ENCODE measurements around the gene BDNF.
"Not testable (repeated sequence)": the region's sequence is repeated elsewhere in the genome, so short reads cannot be mapped to it uniquely, and the experiment has no call there.

BDNF gene

GRCh38 chr11:27700351-27701301 lies at the start of gene BDNF:
Gene BDNF, minus strand, starts transcription at chr11:27700455. Its CDS starts 41,891 bp downstream, at chr11:27658564.
- DNase-seq (ENCODE audit: low read depth), result no peak

GRCh38 chr11:27740362-27741013 lies 40.2 kb upstream of the BDNF start:
- no peak for DNase-seq (ENCODE audit: low read depth)

- DNase-seq (ENCODE audit: low read depth), result no peak
Measured at GRCh38 chr11:27735281-27735680, 35.0 kb upstream of the BDNF start.

- not testable (repeated sequence) for DNase-seq (ENCODE audit: low read depth)
Measured at GRCh38 chr11:27731803-27732202, 31.5 kb upstream of the BDNF start.

GRCh38 chr11:27726981-27727380 lies 26.7 kb upstream of the BDNF start:
- DNase-seq (ENCODE audit: low read depth), result no peak

GRCh38 chr11:27723687-27724086 lies 23.4 kb upstream of the BDNF start:
- no peak for DNase-seq (ENCODE audit: low read depth)

- DNase-seq (ENCODE audit: low read depth), result no peak
Measured at GRCh38 chr11:27722953-27723344, 22.7 kb upstream of the BDNF start.

GRCh38 chr11:27722117-27722952 lies 22.1 kb upstream of the BDNF start:
- no peak for DNase-seq (ENCODE audit: low read depth)

- no peak for DNase-seq (ENCODE audit: low read depth)
Measured at GRCh38 chr11:27721264-27722116, 21.2 kb upstream of the BDNF start.

GRCh38 chr11:27720277-27720830 lies 20.1 kb upstream of the BDNF start:
- no peak for DNase-seq (ENCODE audit: low read depth)

GRCh38 chr11:27719546-27719925 lies 19.3 kb upstream of the BDNF start:
- DNase-seq (ENCODE audit: low read depth), result no peak

GRCh38 chr11:27718863-27719545 lies 18.7 kb upstream of the BDNF start:
- no peak for DNase-seq (ENCODE audit: low read depth)

GRCh38 chr11:27718346-27718862 lies 18.1 kb upstream of the BDNF start:
- DNase-seq (ENCODE audit: low read depth), result no peak

GRCh38 chr11:27717801-27718229 lies 17.6 kb upstream of the BDNF start:
- no peak for DNase-seq (ENCODE audit: low read depth)

GRCh38 chr11:27717377-27717776 lies 17.1 kb upstream of the BDNF start:
- no peak for DNase-seq (ENCODE audit: low read depth)

GRCh38 chr11:27716835-27717234 lies 16.6 kb upstream of the BDNF start:
- no peak for DNase-seq (ENCODE audit: low read depth)

- no peak for DNase-seq (ENCODE audit: low read depth)
Measured at GRCh38 chr11:27716216-27716615, 16.0 kb upstream of the BDNF start.

- no peak for DNase-seq (ENCODE audit: low read depth)
Measured at GRCh38 chr11:27711725-27712124, 11.5 kb upstream of the BDNF start.

- no peak for DNase-seq (ENCODE audit: low read depth)
Measured at GRCh38 chr11:27710536-27710935, 10.3 kb upstream of the BDNF start.

GRCh38 chr11:27707676-27708075 lies 7.4 kb upstream of the BDNF start:
- no peak for DNase-seq (ENCODE audit: low read depth)

Data from stimulated activated CD4-positive, alpha-beta T cell treated with anti-CD3 and anti-CD28 coated beads, Interleukin-2, amount 100 ng/mL, for 4 hours (primary cell).